CD4-positive, alpha-beta T cell treated with Interferon alpha-2 for 1 hour (primary cell): ENCODE measurements around the gene RNF5.
A peak's percentile ranks its signal among the peaks of the same experiment; 100 is the strongest.
"Not testable (repeated sequence)": the region's sequence is repeated elsewhere in the genome, so short reads cannot be mapped to it uniquely, and the experiment has no call there.

Experiments
- DNase-seq, 2 donors: peaks; one replicate each; pipeline ENCODE4 v3.0.0-alpha.2; 2020 to 2022

The RNF5 gene

GRCh38 chr6:32177788-32178546 is at the start of gene RNF5:
Gene RNF5, plus strand, starts transcription at chr6:32178405. Its CDS starts 107 bp downstream, at chr6:32178512.
- DNase-seq = peak; percentile 98 to 99

GRCh38 chr6:32128751-32129296 is 49.4 kb upstream of the RNF5 start:
- no peak for DNase-seq

DNA sequence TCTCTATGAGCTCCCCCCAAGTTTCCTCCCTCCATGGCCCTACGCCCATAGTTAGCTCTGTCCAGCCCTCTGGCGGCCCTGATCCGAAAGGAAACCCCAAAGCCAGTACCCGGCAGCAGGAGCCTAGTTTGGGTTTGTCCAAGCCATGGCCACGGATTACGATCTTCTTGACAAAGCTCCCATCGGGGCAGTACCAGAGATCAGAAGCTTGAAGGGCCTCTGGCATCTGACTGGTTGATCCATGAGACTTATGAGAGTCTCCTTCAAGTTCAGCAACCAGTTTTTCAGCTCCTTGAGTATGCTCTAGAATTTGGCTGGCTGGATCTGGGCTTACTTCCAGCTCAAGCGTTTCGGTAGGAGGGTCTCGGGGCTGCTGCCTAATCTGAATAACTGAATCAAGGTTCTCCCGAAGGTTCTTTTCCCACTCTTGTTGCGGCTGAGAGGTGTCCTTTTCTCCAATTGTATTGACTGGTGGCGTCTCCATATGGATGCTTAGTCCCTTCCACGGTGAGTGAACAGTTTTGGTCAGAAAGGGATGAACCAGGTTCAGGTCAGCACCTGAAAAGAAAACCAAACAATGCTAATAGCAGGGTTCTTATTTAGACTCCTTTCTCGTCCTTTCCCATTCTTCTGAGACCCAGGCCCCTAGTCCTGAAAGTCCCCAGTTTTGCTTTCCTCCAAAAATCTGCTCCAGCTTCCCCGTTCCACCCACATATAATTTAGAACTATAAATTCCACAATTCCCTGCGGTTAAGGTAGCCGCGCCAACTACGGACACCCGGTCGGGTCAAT is 48.7 kb upstream of the RNF5 start:
- DNase-seq = no peak

DNA sequence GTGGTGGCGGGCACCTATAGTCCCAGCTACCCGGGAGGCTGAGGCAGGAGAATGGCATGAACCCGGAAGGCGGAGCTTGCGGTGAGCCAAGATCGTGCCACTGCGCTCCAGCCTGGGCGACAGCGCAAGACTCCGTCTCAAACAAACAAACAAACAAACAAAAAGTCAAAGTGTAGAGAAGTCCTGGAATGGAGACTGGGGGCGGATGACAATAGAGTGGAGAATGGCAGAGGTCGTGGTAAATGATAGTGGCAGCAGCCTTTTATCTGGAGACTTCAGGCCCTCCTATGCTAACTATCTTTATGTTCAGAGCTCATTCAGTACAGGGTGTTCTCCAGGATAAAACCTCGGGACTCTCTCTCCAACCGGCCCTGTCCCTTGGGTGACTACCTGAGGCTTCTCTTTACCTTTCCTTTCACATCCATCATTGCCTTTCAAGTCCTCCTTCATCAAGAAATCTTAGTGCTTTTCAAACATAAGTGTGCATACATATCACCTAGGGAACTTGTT is 46.7 kb upstream of the RNF5 start:
- no peak for DNase-seq

DNA sequence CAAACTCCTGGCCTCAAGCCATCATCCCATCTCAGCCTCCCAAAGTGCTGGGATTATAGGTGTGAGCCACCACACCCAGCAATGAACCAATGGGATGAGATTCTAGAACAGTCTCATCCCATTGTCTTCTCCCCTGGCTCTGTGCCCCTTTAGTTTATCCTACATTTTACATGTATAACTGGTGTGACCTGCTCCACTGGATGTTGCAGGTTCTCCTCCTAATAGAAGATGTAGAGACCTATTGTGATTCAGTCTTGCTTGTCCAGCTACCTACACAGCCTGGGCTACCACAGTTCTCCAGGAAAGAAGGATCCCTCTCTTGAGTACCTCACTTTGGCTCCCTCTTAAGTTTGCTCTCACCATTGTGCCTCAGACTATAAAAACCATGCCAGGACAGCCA is 46.1 kb upstream of the RNF5 start:
- DNase-seq = no peak

DNA sequence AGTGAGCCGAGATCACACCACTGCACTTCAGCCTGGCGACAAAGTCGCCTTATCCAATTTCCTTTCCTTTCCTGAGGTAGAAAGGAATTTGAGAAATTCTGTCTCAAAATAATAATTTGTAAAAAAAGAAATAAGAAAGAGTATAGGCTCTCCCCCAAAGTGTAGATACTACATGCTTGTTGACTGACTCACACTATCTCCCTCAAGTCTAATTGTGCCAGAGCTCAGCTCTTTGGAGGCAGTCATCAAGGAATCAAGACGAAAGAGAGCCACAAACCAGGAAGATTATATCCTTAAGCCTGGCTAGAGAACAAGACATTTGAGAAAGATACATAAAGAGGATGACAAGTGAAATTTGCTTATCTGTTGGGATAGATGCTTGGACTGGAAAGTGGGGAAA is 44.4 kb upstream of the RNF5 start:
- no peak for DNase-seq

DNA sequence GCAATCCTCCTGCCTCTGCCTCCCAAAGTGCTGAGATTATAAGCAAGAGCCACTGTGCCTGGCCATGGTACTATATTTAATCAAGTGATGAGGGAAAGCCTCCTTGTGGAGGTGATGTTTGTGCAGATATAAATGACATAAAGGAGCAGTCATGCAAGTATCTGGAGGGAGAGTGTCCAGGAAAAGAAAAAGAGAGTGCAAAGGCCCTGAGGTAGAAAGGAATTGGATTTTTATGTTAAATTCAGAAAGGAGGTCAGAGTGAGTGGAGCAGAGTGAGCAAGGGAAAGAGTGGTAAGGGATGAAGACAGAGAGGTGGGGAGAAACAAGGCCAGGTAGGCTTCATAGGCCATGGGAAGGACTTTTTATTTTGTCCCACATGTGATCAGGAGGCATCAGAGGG is 40.8 kb upstream of the RNF5 start:
- DNase-seq = no peak

- no peak for DNase-seq
Observed at GRCh38 chr6:32139590-32139989, 38.6 kb upstream of the RNF5 start.

DNA sequence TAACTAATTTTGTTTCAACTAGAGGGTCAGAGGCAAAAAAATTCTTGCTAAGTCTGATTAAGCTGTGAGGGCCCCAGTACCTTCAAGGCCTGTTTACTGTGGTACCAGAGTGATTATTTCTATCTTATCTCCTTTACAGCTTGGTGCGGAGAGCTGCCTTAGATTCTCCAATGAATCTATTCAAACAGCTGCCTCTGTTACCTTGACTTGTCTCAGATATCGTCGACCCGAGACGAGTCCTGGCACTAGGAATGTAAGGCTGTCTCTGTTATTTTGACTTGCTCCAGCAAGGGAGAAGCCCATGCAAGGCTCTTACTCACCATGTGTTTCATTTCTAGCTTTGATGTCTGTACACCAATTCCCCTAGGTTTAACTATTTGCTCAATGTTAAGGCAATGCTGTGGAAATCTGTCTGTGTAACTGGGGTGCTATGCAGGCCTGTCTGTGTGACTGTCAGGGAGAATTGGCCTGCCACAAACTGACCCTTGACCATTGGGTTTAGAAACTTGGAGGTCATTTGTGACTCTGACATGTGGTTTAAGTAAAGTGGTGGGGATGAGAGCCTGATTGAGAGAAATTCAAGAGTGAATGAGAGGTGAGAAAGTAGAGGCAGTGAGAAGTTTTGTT is 37.7 kb upstream of the RNF5 start:
- no peak for DNase-seq

- DNase-seq = not testable (repeated sequence)
Observed at GRCh38 chr6:32144238-32144637, 34.0 kb upstream of the RNF5 start.

- DNase-seq = no peak
Observed at GRCh38 chr6:32146287-32146686, 31.9 kb upstream of the RNF5 start.

DNA sequence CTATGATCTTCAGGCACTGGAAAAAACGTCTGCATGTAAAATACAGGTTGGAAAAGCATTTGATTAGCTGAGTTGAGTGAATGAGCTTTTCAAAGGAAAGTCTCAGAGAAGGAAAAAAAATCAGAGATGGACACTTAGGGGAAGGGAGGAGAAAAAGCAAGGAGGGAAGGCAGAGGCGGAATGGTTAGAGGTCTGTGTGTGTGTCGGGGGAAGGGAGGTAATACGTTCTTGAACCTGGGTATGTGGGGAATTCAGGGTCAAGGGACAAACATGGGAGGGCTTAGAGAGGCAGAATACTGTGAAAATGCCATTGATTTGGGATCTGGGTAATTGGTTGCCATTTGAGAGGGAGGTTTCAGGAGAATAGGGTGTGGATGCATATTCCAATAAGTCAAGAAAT is 31.5 kb upstream of the RNF5 start:
- DNase-seq = no peak

- DNase-seq = no peak
Observed at GRCh38 chr6:32147401-32148132, 30.6 kb upstream of the RNF5 start.

DNA sequence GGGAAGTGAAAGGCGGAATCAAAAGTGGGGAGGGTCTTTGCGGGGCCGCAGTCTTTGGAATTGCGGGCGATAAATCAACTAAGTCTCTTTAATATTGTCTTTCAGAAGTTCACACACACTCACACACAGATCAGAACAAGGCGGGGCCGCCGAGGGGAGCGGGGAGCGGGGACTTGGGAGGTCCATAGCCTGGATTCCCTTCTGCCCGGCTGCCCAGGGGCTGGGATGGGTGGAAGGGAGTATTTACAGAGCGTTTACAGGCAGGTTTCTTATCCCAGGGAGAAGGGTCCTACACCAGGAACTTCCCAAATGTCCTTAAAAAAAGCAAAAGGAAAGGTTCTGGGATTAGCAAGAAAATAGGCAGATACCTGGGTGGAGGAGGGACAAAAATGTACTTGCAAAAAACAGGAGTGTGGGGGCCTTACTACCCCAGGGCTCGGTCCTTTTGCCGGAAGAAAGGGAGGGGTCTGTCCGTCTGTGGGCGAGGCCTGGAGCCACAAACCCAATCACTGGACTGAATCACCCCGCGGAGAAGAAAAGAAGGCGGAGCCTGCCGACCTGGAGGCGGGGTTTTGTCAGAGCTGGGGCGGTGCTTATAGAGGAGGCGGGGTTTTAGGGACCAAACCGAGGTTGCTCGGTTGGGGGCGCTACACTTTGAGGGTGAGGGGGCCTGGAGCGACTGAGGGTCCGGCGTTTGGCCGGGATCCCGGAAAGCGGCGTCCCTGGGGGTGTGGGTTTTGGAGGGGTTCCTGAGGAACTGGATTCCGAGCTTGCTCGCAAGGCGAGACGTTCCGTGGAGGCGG is 29.7 kb upstream of the RNF5 start:
- DNase-seq = peak; percentile 78

GRCh38 chr6:32149092-32149755 is 29.0 kb upstream of the RNF5 start:
- no peak for DNase-seq

DNA sequence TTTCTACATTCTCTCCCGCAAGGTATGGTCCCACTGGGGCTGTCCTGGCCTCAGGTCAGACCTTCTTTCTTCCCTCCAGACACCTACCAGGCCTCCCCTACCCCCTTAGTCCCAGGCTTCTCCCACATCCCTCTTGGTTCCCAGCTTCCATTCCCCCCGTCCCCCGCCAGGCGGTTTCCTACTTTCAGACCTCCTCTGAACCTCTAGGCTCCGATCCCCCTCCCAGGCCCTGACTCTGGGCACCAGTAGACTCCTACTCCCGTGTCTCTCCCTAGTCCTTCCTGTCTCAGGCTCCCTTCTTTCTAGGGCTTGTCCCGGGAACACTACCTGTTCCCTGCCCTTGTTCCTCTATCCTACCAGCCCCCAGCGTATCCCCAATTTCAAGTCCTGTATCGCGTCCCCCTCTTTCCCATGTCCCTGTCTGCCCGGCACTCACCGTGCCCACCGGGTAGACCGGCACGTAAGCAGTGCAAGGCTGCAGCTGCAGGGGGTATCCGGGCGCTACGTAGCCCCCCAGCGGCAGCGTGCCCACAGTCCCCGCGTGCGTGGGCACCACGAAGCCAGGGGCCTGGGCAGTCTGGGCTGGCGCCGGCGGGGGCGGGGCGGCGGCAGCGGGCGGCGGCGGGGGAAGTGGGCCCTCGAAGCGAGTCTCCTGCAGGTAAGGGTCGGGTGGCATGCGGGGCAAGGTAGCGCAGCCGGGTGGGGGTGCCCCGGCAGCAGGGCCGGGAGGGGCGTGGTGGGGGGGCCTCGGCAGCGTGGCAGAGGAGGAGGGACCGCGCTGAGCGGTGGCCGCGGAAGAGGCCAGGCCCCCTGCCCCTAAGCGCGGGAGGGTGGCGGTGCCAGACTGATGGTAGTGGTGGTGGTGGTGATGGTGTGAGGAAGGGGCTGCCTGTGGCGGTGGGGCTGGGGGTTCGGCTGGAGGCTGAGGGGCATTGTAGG is 28.0 kb upstream of the RNF5 start:
- no peak for DNase-seq

- no peak for DNase-seq
Observed at GRCh38 chr6:32151181-32151862, 26.9 kb upstream of the RNF5 start.

- no peak for DNase-seq
Observed at GRCh38 chr6:32151863-32152768, 26.1 kb upstream of the RNF5 start, which contains the start of gene PRRT1. Gene PRRT1, minus strand, starts transcription at chr6:32151939. Its CDS starts 112 bp downstream, at chr6:32151827.
